ENCODE measurements around the gene FFAR2.

- no peak for TF ChIP-seq CTCF (conservative IDR thresholded peaks at IDR 0.05 in 1 of 2, IDR thresholded peaks at IDR 0.05 in 1 of 2; ENCODE audit: extremely low read depth in 1 of 2, insufficient read depth in 1 of 2, low read depth in 1 of 2, low read length in 2 of 2)
- TF ChIP-seq EZH2 (IDR thresholded peaks at IDR 0.05; ENCODE audit: borderline replicate concordance, low read length), result no peak
These were observed 8.1 kb upstream of the FFAR2 start for GRCh38 chr19:35439921-35440320.

Data from mammary epithelial cell (primary cell).